GM12875 (cell line): ENCODE data around the gene SLA2.
"Not testable (repeated sequence)": the region's sequence is repeated elsewhere in the genome, so short reads cannot be mapped to it uniquely, and the experiment has no call there.

Source experiments
- H3K4me3 ChIP-seq: one replicate; pipeline ENCODE4 v1.5.1; 2011; ENCODE audit warnings: low read depth, low read length, control low read depth
- CTCF ChIP-seq: IDR thresholded peaks from 2 replicates; pipeline ENCODE4 v1.5.1; 2011; ENCODE audit warnings: low read depth, mild to moderate bottlenecking, control low read depth, inconsistent platforms, low read length, moderate library complexity, borderline replicate concordance; ENCODE audit not compliant: insufficient read depth

SLA2 gene

GRCh38 chr20:36573798-36574365 is 72.1 kb downstream of the SLA2 start:
- TF ChIP-seq CTCF, result no peak
- H3K4me3 ChIP-seq, result peak overlapping the region; percentile 87

GRCh38 chr20:36573103-36573797 is 72.7 kb downstream of the SLA2 start, which contains the start of gene TGIF2:
TSS of gene TGIF2 (plus strand) at chr20:36573597. CDS start at chr20:36578775, 5,178 bp downstream.
- TF ChIP-seq CTCF, result no peak
- peak within 1 kb of the TSS; percentile 87 for H3K4me3 ChIP-seq

GRCh38 chr20:36572701-36573102 is 73.3 kb downstream of the SLA2 start:
- peak overlapping the region; percentile 58 for H3K4me3 ChIP-seq
- no peak for TF ChIP-seq CTCF

- peak overlapping the region; percentile 58 for H3K4me3 ChIP-seq
- no peak for TF ChIP-seq CTCF
Measured at GRCh38 chr20:36571564-36572504, 74.2 kb downstream of the SLA2 start.

- H3K4me3 ChIP-seq, result no peak overlapping the region
- TF ChIP-seq CTCF, result no peak
Measured at GRCh38 chr20:36569847-36570429, 76.1 kb downstream of the SLA2 start.

- TF ChIP-seq CTCF, result no peak
- no peak overlapping the region for H3K4me3 ChIP-seq
Measured at GRCh38 chr20:36565520-36565919, 80.5 kb downstream of the SLA2 start.

- not testable (repeated sequence) for H3K4me3 ChIP-seq
Measured at GRCh38 chr20:36564726-36565121, 81.3 kb downstream of the SLA2 start.

GRCh38 chr20:36564078-36564725 is 81.8 kb downstream of the SLA2 start:
- H3K4me3 ChIP-seq, result not testable (repeated sequence)
